Activated naive CD8-positive, alpha-beta T cell treated with anti-CD3 and anti-CD28 coated beads for 36 hours (primary cell): ENCODE data around the gene TSSK2. TPM values are rescaled to one million over a fixed set of nuclear protein-coding genes. Genes with fewer than 3 reads are reported as not detected.

ENCODE experiments used
- total RNA-seq, 2 experiments: library from RNA; stranded (reverse); gene quantifications; one replicate each; pipeline ENCODE4 v1.2.3, GENCODE V29; 2021

Gene TSSK2
- total RNA-seq, 2 experiments from 2014 or later: not detected

Other genes with a start within 250 kb of the TSSK2 start
- gene DGCR6, start 225.0 kb upstream of the TSSK2 start, total RNA-seq: 1 to 10 TPM in 1 of 2 experiments, under 1 TPM in 1; 0.68 to 2.1 TPM
- gene PRODH, start 195.0 kb upstream of the TSSK2 start, total RNA-seq: not detected
- 10 to 100 TPM; 20.5 to 22.2 TPM for gene DGCR2, start 8.9 kb upstream of the TSSK2 start, total RNA-seq
- gene ESS2, start 13.3 kb downstream of the TSSK2 start, total RNA-seq: 10 to 100 TPM; 16.8 to 18.0 TPM
- gene GSC2, start 19.0 kb downstream of the TSSK2 start, total RNA-seq: not detected
- 10 to 100 TPM; 47.9 to 53.8 TPM for gene SLC25A1, start 47.4 kb downstream of the TSSK2 start, total RNA-seq
- gene CLTCL1, start 160.4 kb downstream of the TSSK2 start, total RNA-seq: under 1 TPM; 0.29 to 0.52 TPM